ENCODE measurements around the gene TBC1D12. TPM values are rescaled to one million over a fixed set of nuclear protein-coding genes. Genes with fewer than 3 reads are reported as not detected.
A peak's percentile ranks its signal among the peaks of the same experiment; 100 is the strongest.

Gene TBC1D12
- total RNA-seq, 1 experiment from 2014 or later: 5.8 TPM

- Mint-ChIP-seq H3K9me3 (ENCODE audit: low read depth, unreplicated experiment) (no peaks in the 10 kb centered on the region), H3K27ac (ENCODE audit: unreplicated experiment) (no peak overlapping the region), H3K27me3 (ENCODE audit: unreplicated experiment) (no peaks in the 10 kb centered on the region), H3K4me1 (ENCODE audit: low read depth, unreplicated experiment) (no peaks in the 10 kb centered on the region), H3K36me3 (ENCODE audit: insufficient read depth, unreplicated experiment) (no peaks in the 10 kb centered on the region), H3K4me3 (ENCODE audit: low read depth, unreplicated experiment) (no peak overlapping the region)
- TF ChIP-seq, protein P1, sequence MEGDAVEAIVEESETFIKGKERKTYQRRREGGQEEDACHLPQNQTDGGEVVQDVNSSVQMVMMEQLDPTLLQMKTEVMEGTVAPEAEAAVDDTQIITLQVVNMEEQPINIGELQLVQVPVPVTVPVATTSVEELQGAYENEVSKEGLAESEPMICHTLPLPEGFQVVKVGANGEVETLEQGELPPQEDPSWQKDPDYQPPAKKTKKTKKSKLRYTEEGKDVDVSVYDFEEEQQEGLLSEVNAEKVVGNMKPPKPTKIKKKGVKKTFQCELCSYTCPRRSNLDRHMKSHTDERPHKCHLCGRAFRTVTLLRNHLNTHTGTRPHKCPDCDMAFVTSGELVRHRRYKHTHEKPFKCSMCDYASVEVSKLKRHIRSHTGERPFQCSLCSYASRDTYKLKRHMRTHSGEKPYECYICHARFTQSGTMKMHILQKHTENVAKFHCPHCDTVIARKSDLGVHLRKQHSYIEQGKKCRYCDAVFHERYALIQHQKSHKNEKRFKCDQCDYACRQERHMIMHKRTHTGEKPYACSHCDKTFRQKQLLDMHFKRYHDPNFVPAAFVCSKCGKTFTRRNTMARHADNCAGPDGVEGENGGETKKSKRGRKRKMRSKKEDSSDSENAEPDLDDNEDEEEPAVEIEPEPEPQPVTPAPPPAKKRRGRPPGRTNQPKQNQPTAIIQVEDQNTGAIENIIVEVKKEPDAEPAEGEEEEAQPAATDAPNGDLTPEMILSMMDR (IDR thresholded peaks at IDR 0.05; ENCODE audit: unreplicated experiment): no peak
- intact Hi-C loops (cut with micrococcal nuclease; ENCODE audit: unreplicated experiment): no loop called here
- DNase-seq: no peak
- CTCF ChIA-PET: no interaction called here
- no TSS peak for BruUV-seq (replicated peaks)
These were observed 94.3 kb downstream of the TBC1D12 start for GRCh38 chr10:94496646-94497045.

DNA sequence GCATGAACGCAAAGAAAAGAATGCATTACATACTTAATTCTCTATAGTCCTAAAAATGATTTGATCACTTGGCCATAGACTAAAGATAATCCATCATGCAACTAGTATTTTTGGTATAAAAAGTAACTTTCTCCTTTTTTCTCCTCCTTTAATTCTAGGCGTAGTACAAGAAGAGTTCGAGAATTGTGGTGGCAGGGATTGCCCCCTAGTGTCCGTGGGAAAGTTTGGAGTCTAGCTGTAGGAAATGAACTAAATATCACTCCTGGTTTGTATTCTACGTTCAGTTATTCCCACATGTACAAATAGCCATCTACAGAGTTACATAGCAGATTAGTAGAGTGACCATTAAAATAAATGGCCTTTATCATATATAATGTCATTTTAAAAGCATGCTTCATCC lies 97.7 kb downstream of the TBC1D12 start:
- Mint-ChIP-seq H3K4me1 (ENCODE audit: low read depth, unreplicated experiment) (no peaks in the 10 kb centered on the region), H3K4me3 (ENCODE audit: low read depth, unreplicated experiment) (no peak overlapping the region), H3K27me3 (ENCODE audit: unreplicated experiment) (no peaks in the 10 kb centered on the region), H3K36me3 (ENCODE audit: insufficient read depth, unreplicated experiment) (no peaks in the 10 kb centered on the region), H3K9me3 (ENCODE audit: low read depth, unreplicated experiment) (no peaks in the 10 kb centered on the region), H3K27ac (ENCODE audit: unreplicated experiment) (no peak overlapping the region)
- CTCF ChIA-PET: no interaction called here
- BruUV-seq (replicated peaks): no TSS peak
- TF ChIP-seq, protein P1 (IDR thresholded peaks at IDR 0.05; ENCODE audit: unreplicated experiment): peak; percentile 11
- DNase-seq: no peak
- intact Hi-C loops (cut with micrococcal nuclease; ENCODE audit: unreplicated experiment): no loop called here

DNA sequence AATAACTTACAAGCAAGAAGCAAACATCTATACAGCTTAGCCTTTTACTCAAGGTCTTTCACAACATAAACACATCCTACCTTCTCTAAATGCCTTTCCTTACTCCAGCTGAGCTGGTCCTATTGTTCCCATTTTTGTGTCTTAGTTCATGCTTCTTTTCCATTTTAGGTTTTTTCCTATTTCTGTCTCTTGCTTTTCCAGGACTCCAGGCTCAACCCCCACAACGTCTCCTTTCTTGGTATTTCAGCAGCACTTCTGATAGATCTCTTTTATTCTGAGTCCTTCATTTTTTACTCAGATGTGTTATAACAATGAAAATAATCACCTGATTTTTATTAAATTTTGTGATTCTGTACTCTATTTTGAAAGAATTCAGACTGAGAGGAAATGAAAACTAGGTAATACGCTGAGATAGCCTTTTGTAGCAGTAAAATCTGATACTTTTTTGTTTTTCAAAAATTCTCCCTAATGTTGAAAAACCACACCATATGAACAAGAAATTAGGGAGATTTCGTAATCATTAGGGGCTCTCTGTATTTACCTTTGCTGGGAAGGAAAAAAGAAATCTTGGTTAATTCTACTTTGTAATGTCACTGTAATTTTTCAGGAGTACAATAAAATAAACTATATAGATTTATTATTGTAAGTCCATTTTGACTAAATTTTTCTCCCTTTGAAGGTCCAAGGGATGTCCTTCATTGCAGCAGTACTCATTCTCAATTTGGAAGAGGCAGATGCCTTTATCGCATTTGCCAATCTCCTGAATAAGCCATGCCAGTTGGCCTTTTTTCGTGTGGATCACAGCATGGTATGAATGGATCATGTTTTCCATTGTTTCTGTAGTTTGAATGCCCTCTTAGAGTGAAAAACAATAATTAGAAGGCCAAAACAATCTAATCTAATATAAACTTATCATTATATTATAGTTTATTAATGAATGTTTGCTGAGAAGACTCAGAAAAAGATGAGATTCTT lies 119.2 kb downstream of the TBC1D12 start:
- CTCF ChIA-PET: no interaction called here
- TF ChIP-seq, protein P1 (IDR thresholded peaks at IDR 0.05; ENCODE audit: unreplicated experiment): no peak
- Mint-ChIP-seq H3K4me1 (ENCODE audit: low read depth, unreplicated experiment) (no peaks in the 10 kb centered on the region), H3K36me3 (ENCODE audit: insufficient read depth, unreplicated experiment) (no peaks in the 10 kb centered on the region), H3K4me3 (ENCODE audit: low read depth, unreplicated experiment) (no peak overlapping the region), H3K27me3 (ENCODE audit: unreplicated experiment) (no peaks in the 10 kb centered on the region), H3K9me3 (ENCODE audit: low read depth, unreplicated experiment) (no peaks in the 10 kb centered on the region), H3K27ac (ENCODE audit: unreplicated experiment) (no peak overlapping the region)
- BruUV-seq (replicated peaks): no TSS peak
- intact Hi-C loops (cut with micrococcal nuclease; ENCODE audit: unreplicated experiment): no loop called here
- DNase-seq: no peak

DNA sequence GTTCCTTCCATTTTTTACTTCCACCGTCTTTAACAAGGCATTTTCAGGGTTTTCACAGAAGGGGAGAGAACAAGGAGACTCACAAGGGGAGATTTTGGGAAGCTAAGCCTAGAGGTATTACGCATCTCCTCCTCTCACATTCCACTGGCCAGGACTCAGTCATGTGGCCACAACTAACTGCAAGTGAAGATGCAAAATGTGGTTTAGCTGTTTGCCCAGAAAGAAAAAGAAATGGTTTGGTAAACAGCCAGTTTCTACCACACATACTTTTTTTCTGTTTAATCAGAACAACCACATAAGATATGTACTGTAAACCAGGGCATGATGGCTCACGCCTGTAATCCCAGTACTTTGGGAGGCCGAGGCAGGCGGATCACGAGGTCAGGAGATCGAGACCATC lies 121.8 kb downstream of the TBC1D12 start:
- H3K4me3 Mint-ChIP-seq (ENCODE audit: low read depth, unreplicated experiment): no peak overlapping the region
- no peak overlapping the region for H3K27ac Mint-ChIP-seq (ENCODE audit: unreplicated experiment)
- TF ChIP-seq, protein P1 (IDR thresholded peaks at IDR 0.05; ENCODE audit: unreplicated experiment): no peak
- no peaks in the 10 kb centered on the region for H3K36me3 Mint-ChIP-seq (ENCODE audit: insufficient read depth, unreplicated experiment)
- no peak for DNase-seq
- no peaks in the 10 kb centered on the region for H3K27me3 Mint-ChIP-seq (ENCODE audit: unreplicated experiment)
- CTCF ChIA-PET: no interaction called here
- no peaks in the 10 kb centered on the region for H3K4me1 Mint-ChIP-seq (ENCODE audit: low read depth, unreplicated experiment)
- intact Hi-C loops (cut with micrococcal nuclease; ENCODE audit: unreplicated experiment): no loop called here
- BruUV-seq (replicated peaks): no TSS peak
- no peaks in the 10 kb centered on the region for H3K9me3 Mint-ChIP-seq (ENCODE audit: low read depth, unreplicated experiment)
